ENCODE results near the gene PNMA8C.
"Not testable (repeated sequence)": the region's sequence is repeated elsewhere in the genome, so short reads cannot be mapped to it uniquely, and the experiment has no call there.

Gene PNMA8C

DNA sequence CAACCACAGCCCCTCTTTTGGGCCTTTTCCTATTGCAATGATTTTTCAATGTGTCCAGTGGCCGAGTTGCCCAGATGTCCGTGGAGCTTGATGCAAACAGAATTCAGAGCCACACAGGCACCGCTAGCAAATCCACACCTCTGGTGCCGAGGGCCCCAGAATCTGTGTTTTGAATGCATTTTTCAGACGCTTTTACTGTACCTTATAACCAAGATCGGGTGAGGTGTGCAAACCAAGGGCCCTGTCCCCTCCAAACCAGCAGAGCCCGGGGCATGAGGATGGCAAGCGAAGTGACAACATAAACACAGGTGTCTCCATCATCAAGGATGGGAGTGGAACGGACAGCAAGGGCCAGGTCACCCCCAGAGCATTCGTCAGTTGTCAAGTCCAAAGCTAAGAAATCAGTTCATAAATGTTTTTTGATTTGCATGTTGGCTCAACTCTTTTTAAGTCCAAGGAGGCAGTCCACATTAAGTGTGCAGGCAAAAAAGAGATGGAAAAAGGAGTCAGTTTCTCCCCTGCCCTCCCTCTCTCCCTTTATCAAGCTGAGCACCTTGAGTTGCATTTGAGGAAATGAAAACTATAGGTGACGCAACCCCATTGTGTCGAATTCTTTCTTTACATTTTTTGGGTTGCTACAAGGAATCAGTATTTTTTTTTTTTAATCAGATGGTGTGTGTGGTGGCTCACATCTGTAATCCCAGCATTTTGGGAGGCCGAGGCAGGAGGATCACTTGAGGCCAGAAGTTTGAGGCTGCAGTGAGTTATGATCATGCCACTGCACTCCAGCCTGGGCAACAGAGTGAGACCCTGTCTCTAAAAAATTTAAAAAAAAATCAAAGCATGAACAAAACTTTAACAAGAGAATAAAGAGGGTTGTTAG is 18.3 kb downstream of the PNMA8C start:
- no peak for DNase-seq

DNA sequence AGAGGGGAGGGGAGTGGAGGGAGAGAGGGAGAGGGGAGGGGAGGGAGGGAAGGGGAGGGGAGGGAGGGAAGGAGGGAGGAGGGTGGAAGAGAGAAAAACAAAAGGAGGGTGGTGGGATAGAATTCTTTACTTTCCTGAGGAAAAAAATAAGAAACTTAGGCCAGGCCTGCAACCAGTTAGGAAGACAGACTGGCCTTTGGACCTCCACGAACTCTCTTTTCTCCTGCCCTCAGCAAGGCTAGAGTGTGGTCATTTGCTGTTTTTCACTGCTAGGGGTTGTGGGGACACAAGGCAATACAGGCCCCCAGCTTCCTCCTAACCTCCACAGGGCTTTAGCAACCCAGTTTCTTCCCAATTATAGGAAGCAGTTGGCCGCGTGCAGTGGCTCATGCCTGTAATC is 19.5 kb downstream of the PNMA8C start:
- no peak for DNase-seq

DNA sequence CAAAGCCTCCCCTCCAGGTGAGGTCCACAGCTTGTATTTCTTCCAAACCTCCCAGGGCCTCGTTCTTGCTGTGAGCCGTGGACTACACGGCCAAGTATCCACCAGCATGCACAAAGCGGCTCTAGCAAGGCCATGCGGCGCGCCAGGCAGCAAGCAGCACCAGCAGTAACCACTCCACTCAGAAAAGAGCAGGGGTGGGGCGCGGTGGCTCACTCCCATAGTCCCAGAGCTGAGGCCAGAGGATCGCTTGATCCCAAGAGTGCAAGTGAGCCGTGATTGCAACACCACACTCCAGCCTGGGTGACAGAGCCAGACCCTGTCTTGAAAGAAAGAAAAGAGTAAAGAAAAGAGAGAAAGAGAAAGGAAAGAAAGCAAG is 20.1 kb downstream of the PNMA8C start:
- no peak for DNase-seq

DNA sequence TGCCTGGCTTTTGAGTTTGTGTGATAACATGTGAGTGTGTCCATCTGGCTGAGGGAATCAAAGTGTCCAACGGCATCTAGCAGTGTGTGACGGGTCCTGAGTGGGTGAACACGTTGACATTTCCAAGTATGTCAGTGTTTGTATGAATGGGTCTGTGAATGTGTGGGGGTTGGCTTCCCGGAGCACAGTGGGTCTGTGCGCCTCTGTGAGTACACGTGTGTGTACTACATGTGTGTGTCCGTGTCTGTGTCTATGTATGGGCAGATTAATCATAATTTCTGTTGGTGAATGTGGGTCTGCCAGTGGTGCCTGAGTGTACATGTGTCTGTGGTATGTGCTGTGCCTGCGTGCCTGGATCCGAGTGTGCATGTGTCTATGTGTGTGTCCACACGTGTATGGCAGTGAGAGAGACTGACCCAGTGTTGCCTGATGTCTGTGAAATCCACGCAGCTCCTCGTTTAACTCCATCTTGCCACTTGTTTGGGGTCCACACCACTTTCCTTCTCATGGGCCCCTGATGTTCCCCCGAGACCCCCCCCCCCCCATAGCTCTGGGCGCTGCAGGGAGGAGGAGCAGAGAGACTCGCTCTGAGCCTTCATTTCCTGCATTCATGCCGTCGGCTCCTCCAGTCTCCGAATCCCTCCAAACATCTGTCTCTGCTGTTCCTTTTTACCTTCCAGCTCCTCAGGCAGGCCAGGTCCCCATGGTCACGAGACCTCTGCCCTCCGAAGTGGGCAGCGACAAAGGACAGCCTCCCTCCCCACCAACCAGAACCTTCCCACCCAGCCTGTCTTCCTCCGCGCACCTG is 20.7 kb downstream of the PNMA8C start:
- no peak for DNase-seq

DNA sequence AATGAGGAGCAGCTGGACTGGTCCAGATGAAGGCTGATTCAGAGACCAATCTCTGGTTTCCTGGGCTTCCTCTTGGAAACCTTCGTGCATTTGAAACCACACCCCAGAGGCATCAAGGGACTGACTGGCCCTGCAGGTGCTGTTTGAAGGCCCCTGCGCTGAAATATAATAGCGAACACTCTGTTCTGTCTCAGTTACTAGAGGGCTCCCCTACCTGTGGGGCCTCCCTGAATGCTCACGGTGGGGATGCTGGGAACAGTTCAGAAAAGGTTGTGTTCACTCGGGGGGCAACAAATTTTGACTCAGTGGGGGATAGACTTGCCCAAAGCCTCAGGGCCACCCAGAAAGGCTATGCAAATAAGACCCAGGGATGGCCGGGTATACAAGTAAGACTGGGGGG is 21.8 kb downstream of the PNMA8C start:
- DNase-seq = no peak

DNA sequence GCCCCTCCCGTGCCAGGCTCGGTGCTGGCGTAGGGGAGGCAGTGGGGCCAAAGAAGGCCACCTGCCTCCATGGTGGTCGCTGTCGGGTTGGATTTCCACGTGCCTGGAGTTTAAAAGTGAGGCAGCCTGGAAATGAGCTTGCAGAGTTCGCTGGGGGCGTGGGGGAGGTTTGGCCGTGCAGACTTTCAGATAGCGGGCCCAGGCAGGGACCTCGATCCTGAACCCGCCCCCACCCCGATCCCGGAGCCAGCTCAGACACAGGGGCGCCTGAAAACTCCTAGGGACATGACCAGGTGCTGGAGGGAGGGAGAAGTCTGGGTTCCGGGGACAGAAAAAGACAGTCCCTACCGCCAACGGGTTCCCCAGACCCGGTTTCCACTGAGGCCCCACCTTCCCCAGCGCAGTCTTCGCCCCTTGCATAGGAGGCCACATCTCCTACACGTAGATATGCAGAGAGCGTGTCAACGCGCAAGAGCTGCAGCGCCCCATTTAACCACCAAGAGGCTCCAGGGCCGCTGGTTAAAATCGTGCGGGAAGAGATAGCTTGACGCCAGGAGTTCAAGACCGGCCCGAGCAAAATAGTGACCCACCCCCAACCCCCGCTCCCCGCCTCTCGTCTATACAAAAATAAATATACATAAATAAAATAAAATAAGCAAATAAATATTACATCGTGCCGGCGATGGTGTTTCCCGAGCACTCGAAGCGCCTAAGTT is 23.8 kb downstream of the PNMA8C start:
- no peak for DNase-seq

DNA sequence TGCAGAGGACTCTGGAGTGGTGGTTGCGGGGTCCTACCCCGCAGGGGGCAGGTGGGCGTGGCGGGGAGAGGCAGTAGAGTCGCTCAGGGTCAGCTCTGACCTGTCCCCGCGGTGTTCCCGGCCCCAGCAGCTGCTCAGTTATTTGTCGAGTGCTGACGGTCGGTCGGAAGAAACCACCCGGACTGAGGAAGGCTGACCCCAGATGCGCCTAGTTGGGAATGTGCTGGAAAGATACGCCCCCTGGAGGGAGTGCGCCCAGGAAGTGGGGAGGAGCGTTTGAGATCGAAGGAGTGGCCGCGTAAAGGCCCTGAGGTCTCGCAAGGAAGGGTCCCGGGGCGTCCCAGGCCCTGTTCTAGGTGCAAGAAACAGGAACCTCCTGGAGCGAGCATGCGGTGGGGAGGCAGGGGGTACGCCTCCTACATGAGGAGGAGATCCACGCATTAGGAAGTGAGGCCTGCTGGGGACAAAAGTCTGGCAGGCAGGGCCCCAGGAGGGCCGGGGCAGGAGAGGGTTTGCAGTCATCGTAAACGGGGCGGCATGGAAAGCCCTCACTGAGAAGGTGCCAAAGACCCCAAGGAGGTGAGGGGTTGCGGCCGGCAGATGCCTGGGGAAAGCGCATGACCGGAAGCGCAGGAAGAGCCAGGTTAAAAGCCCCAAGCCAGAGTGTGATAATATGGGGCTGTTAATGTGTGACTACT is 24.5 kb downstream of the PNMA8C start:
- no peak for DNase-seq

DNA sequence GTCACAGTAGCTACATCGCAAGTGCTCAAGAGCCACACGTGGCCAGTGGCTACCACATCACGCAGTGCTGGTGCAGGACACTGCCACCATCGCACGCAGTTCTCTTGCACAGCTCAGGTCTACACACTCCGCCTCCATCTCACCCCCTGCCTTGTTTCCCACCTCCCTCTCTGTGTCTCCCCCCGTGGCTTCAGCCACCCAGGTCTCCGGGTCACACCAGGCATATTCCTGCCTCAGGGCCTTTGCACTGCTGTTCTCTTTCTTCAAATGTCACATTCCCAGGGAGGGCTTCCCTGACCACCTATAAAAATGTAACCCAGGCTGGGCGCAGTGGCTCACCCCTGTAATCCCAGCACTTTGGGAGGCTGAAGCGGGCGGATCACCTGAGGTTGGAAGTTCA is 26.0 kb downstream of the PNMA8C start:
- no peak for DNase-seq

DNA sequence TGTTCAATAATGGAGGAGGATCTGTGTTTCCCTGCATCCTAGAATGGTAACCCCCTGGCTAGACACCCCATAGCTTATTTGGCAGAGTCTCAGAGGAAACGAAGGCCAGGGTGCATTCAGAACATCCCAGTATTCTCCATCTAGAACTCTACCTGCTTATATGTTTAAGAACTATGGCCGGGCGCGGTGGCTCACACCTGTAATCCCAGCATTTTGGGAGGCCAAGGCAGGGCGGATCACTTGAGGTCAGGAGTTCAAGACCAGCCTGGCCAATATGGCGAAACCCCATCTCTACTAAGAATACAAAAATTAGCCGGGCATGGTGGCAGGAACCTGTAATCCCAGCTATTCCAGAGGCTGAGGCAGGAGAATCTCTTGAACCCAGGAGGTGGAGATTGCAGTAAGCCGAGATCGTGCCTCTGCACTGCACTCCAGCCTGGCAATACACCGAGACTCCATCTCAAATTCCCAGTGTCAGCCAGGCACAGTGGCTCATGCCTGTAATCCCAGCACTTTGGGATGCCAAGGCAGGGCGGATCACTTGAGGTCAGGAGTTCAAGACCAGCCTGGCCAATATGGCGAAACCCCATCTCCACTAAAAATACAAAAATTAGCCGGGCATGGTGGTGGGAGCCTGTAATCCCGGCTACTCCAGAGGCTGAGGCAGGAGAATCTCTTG is 30.8 kb downstream of the PNMA8C start:
- not testable (repeated sequence) for DNase-seq

DNA sequence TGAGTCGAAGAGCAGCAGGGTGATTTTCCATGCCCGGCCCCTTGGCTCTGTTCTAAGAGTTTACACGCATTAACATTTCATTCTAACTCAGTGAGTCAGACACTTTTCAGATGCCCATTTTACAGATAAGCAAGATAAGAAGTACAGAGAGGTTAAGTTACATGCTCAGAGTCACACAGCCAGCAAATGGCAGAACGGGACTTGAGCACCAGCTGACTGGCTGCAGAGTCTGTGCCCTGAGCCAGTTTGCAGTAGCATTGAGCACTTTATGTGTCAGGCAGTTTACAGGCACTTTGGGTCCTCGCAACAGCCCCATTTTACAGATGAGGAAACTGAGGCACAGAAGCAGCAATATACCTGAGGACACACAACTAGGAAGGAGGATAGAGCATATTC is 34.3 kb downstream of the PNMA8C start:
- DNase-seq = no peak

DNA sequence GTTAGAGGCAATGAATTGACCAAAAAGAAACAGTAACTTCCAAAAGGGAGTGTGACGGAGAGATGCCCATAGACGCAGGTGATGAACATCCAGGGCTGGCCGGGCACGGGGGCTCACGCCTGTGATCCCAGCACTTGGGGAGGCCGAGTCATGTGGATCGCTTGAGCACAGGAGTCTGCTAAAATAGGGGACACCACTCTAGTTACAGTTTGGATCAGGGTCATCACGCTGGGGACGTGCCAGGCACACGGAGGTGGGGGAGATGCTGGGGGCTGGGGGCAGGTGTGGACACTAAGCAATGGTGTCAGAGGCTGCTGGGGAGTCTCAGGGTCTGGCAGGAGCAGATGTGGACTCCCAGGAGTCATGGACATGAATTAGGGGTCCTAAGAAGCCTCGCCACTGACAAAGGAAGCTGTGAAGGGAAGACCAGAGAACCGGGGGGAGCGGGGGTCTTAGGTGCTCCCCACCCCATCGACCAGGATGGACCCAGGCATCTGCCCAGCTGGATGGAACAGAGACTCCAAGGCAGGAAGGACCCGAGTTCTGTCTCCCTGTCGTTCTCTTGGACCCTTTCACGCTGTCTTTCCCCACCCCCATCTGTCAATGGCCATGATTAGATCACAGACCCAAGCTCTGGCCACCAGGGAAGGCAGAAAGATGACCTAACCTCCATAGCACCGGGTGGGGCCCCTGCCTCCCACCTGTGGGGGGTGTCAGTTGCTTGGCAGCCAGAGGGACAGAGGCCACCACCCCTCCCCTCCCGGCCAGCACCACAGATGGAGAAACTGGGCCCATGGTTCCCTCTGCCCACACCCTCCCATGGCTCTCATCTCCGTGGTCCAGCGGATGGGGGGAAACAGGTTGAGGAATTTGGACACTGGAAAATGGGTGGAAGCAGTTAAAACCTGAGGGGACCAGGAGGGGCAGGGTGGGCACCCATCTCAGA is 35.0 kb downstream of the PNMA8C start:
- no peak for DNase-seq

DNA sequence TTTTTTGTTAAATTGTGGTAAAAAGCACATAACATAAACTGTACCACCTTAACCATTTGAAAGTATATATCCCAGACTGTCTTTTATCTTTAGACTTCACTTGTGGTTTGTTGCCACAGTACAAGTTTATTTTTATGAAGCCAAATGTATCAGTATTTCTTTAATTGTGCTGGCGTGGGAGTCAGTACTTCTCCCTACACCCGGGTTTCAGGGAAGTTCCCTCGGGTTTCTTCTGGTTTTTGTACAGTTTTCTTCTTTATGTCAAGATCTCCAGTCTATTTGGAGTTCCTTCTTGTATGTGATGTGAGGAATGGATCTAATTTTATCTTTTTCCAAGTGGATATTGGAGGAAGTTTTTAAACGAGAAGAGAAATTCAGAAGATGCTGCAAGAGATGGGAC is 35.9 kb downstream of the PNMA8C start:
- DNase-seq = no peak

DNA sequence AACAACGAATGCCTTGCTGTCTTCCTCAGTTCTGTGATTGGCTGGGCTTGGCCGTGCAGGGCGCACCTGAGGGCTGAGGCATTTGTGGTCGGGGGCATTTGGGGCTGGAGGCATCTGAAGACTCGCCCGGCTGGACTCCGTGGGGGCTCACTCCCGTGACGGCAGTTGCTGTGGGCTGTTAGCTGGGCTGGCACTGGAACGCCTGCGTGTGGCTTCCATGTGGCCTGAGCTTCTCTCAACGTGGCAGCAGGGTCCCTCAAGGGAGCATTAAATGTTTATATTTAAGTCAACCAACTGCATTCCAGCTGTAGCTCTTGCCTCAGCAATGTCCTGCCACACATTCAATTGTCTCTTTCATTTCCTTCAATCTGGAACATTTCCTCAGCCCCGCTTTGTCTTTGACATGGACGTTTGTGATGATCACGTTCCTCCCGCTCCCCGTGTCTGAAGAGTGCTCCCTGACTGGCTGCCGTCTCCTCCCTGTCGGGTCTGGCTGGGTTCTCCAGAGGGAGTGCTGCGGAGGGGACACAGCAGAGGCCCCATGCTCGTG is 36.4 kb downstream of the PNMA8C start:
- DNase-seq = no peak

DNA sequence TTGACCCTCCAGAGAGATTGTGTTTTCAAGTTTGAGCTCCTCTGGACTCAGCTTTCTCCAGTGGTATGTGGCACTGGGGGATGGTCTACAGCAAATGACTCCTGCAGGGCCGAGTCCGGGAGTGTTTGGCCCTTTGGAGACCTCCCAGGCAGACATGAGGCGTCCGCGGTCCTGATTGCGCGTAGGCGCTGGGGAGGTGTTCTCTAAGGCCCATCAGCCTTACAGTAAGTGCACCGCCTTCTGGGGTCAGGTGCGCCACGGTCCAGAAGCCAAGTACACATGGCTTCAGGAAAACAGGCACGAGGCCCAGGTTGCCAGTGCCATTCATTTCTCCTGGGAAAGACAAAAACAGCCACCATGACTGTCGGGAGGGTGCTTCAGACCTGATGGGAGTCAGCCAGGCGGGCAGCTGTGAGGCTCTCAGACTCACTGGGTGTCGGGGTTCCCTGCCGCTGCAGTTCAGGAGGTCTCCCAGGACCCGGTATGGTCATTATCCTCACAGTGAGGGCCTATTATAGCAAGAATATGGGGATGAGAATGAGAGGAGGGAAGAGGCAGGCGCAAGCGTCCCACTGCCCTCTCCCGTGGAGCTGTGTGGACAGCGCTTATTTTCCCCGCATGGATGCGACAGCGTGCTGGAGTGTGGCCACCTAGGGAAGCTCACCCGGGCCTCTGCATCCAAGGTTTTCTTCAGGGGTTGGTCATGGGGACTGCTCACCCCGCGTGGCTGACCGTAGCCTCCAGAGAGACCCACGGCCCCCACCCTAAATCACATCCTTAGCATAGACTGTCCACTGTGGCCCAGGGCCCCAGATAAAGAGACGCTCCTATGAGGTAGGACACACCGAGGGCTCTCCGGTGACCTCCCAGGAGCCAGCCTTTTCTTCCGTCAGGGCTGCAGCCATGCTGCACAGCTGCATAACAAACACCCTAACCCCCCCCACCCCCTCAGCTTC is 37.2 kb downstream of the PNMA8C start:
- no peak for DNase-seq

DNA sequence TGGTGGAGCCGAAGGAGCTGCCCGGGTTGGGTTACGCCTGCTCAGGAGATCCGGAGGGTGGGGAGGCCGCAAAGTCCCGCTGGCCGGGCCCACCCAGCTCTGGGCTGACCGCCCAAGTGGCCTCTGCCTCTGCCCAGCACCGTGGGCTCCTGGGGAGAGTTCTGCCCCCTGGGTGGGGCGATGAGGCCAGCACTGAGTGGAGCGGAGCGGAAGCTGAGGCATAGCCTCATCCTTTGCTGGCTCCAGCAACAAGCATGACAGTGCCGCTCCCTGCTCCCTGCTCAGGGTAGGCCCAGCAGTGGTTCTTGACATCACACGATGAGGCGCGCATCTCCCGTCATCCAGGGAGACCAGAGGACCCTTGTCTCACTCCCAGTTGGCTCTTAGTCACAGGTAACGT is 37.9 kb downstream of the PNMA8C start:
- DNase-seq = no peak

DNA sequence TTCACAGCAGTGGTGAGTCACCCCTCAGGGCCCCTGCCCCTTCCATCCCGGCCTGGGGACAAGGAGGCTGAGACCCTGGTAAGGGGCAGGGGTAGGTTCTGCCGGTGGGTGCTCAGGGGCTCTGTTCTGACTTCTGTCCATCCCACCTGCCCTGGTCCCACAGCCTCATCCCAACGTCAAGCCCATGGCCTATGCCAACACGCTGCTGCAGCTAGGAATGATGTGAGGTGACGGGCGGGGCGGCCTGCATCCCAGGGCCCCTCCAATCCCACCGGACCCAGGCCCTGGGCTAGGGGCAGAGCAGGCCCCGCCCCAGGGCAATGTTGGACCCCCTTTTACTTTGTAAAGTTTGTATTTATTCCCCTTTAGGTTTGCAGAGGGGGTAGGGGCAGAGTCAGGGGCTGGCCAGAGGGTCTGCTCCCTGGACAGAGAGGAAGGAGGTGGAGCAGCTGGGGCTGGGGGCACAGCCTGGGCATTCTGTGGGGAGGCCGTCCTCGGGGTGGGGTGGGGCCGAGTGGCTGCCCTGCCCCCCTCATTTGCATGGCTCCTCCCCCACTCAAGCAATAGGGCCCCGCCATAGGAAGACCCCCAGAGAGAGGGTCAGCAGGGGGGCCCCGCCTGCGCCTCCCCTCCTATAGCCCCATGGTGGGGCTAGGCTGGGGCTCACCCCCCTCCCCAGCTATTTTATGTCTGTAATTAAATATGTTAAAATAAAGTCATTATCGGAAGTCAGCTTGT is 38.4 kb downstream of the PNMA8C start:
- DNase-seq = no peak

DNA sequence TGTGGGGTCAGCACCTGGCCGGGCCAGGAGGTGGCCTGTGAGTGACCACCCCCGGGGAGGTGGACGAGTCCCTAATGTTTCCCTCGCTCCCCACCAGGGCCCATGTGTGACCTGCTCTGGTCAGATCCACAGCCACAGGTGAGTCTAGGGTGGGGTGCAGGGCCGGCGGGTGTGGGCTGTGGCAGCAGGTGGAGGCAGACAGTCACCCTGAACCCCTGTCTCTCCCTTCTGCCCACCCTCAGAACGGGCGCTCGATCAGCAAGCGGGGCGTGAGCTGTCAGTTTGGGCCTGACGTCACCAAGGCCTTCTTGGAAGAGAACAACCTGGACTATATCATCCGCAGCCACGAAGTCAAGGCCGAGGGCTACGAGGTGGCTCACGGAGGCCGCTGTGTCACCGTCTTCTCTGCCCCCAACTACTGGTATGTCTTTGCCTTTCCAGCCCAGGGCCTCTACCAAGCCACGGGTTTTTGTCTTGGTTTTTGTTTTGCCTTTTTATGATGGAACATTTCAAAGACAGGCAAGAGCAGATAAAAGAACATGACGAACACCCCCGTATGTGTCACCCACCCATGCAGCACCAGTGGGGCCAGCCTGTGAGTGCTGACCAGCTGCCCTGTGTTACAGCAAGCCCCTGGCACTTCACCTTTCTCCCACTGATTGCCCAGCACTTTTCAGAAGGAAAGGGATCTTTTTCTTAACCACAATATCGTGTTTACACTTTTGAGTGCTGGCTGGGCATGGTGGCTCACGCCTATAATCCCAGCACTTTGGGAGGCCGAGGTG is 40.2 kb downstream of the PNMA8C start:
- DNase-seq = no peak

DNA sequence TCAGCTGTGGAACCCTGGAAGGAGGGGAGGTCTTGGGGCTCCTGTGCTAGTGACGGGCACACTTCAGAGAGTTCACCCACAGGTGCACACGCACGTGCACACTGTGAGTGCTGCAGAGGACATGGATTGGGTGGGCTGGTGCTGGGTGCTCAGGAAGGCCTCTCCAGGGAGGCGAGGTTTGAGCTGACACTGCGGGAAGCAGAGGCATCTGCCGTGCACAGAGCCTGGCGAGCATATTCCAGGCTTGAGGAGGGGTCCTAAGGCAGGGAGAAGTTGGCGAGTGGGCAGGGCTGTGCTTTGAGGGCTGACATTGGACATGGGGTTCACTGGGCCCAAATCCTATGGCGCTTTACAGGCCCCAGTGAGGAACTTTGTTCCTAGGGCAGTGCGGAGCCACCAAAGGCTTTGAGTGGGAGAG is 41.0 kb downstream of the PNMA8C start:
- no peak for DNase-seq
